Mammary epithelial cell (primary cell): Measurements from ENCODE around the gene CALM1.

Source experiments
- CTCF ChIP-seq, 2 donors: IDR thresholded peaks in 1 of 2; conservative IDR thresholded peaks in 1 of 2; 2 replicates each; pipeline ENCODE4 v1.5.1; 2011 to 2012; ENCODE audit warnings: inconsistent platforms in 2 of 2, low read length in 2 of 2, mild to moderate bottlenecking in 2 of 2, control low read depth in 1 of 2, low read depth in 1 of 2; ENCODE audit not compliant: insufficient read depth in 1 of 2; ENCODE audit errors: extremely low read depth in 1 of 2
- EZH2 ChIP-seq: IDR thresholded peaks from 2 replicates; pipeline ENCODE4 v1.6.1; 2012; ENCODE audit warnings: low read length, inconsistent platforms, borderline replicate concordance

- TF ChIP-seq CTCF (conservative IDR thresholded peaks at IDR 0.05 in 1 of 2, IDR thresholded peaks at IDR 0.05 in 1 of 2; ENCODE audit: extremely low read depth in 1 of 2, insufficient read depth in 1 of 2, low read depth in 1 of 2, low read length in 2 of 2) (no peak), EZH2 (no peak)
These were observed 21.2 kb downstream of the CALM1 start for GRCh38 chr14:90418053-90418452.
